AG04450 (cell line): ENCODE measurements around the gene TRIM26. TPM values are rescaled to one million over a fixed set of nuclear protein-coding genes. Genes with fewer than 3 reads are reported as not detected.
"Not testable (repeated sequence)": the region's sequence is repeated elsewhere in the genome, so short reads cannot be mapped to it uniquely, and the experiment has no call there.

Experiments
- CTCF ChIA-PET: fragments of 300-600, 350-600 bp; formaldehyde crosslinking; extraction: SDS; loops from one replicate; lab custom pipeline; 2022; ENCODE audit warnings: antibody characterized with exemption, inconsistent platforms; lab: Charles Lee
- POLR2A ChIA-PET: fragments of 350-600 bp; formaldehyde crosslinking; extraction: SDS; loops from one replicate; lab custom pipeline; 2021; ENCODE audit warnings: antibody characterized with exemption, inconsistent platforms; lab: Yijun Ruan, JAX
- DNase-seq: peaks from one replicate; pipeline ENCODE4 v3.0.0-alpha.2; 2011; ENCODE audit warnings: low read depth, low spot score
- H3K27ac ChIP-seq: one replicate; pipeline ENCODE4 v1.5.1; 2012; ENCODE audit warnings: low read depth, low read length, control low read depth
- H3K27me3 ChIP-seq: one replicate; pipeline ENCODE4 v1.6.0; 2012; ENCODE audit warnings: low read length; ENCODE audit not compliant: control insufficient read depth, insufficient read depth
- H3K4me3 ChIP-seq: 2 replicates; pipeline ENCODE4 v1.5.1; 2011; ENCODE audit warnings: mild to moderate bottlenecking, low read depth, low read length, control low read depth
- H3K9me3 ChIP-seq: 2 replicates; pipeline ENCODE4 v1.5.1; 2012; ENCODE audit warnings: low read length; ENCODE audit not compliant: control insufficient read depth, insufficient read depth
- CTCF ChIP-seq: IDR thresholded peaks from 2 replicates; pipeline ENCODE4 v1.5.1; 2011; ENCODE audit warnings: low read depth, low read length, control low read depth, inconsistent platforms
- polyA plus RNA-seq: library from polyadenylated mRNA; depleted of rRNA; stranded (reverse); fragments of >200 nt; gene quantifications from 2 replicates; pipeline ENCODE4 v1.2.3, GENCODE V29; 2011

TRIM26 gene
- polyA plus RNA-seq, 1 experiment: 22.7 TPM

- ChIA-PET POLR2A (no interaction called here), CTCF (interaction anchor here (3.0 kb wide), 1 partner anchor 15 kb away, joined by 12 read pairs; no protein-coding TSS in a partner anchor)
- no peak for TF ChIP-seq CTCF
- H3K27ac ChIP-seq: no peak overlapping the region
- peaks cover 19% of the 10 kb centered on the region for H3K27me3 ChIP-seq
- no peaks in the 10 kb centered on the region for H3K9me3 ChIP-seq
- no peak overlapping the region for H3K4me3 ChIP-seq
- DNase-seq: no peak
Observed at GRCh38 chr6:30147096-30147495, 66.1 kb downstream of the TRIM26 start.

- H3K27me3 ChIP-seq: peaks cover 25% of the 10 kb centered on the region
- no peak overlapping the region for H3K4me3 ChIP-seq
- TF ChIP-seq CTCF: no peak
- CTCF ChIA-PET: no interaction called here
- no peak for DNase-seq
- H3K27ac ChIP-seq: no peak overlapping the region
- POLR2A ChIA-PET: no interaction called here
- H3K9me3 ChIP-seq: no peaks in the 10 kb centered on the region
Observed at GRCh38 chr6:30145818-30146217, 67.4 kb downstream of the TRIM26 start.

GRCh38 chr6:30144811-30145210 lies 68.4 kb downstream of the TRIM26 start:
- no peak for TF ChIP-seq CTCF
- POLR2A ChIA-PET: no interaction called here

GRCh38 chr6:30143780-30144179 lies 69.4 kb downstream of the TRIM26 start:
- Histone ChIP-seq H3K27me3 (peaks cover 20% of the 10 kb centered on the region), H3K4me3 (no peak overlapping the region), H3K27ac (no peak overlapping the region), H3K9me3 (no peaks in the 10 kb centered on the region)
- POLR2A ChIA-PET: no interaction called here
- TF ChIP-seq CTCF: no peak
- DNase-seq: no peak
- CTCF ChIA-PET: interaction anchor here (1.5 to 4.6 kb wide), 2 partner anchors 13 to 75 kb away, joined by 3 to 40 read pairs; no protein-coding TSS in a partner anchor

More at GRCh38 chr6:30144811-30145210, 68.4 kb downstream of the TRIM26 start:
- H3K27ac ChIP-seq: no peak overlapping the region
- CTCF ChIA-PET: interaction anchor here (4.6 kb wide), 1 partner anchor 14 kb away, joined by 40 read pairs; no protein-coding TSS in a partner anchor
- no peak for DNase-seq
- no peaks in the 10 kb centered on the region for H3K9me3 ChIP-seq
- no peak overlapping the region for H3K4me3 ChIP-seq
- peaks cover 20% of the 10 kb centered on the region for H3K27me3 ChIP-seq

- no peak overlapping the region for H3K27ac ChIP-seq
- no peak for TF ChIP-seq CTCF
- ChIA-PET POLR2A (no interaction called here), CTCF (interaction anchor here (1.5 to 4.6 kb wide), 2 partner anchors 11 to 77 kb away, joined by 3 to 40 read pairs; no protein-coding TSS in a partner anchor)
- no peaks in the 10 kb centered on the region for H3K9me3 ChIP-seq
- no peak for DNase-seq
- H3K27me3 ChIP-seq: peaks cover 20% of the 10 kb centered on the region
- H3K4me3 ChIP-seq: no peak overlapping the region
Observed at GRCh38 chr6:30142665-30143064, 70.5 kb downstream of the TRIM26 start.

- H3K4me3 ChIP-seq, H3K27ac ChIP-seq, POLR2A ChIA-PET, DNase-seq, H3K9me3 ChIP-seq: not testable (repeated sequence)
- peaks cover 21% of the 10 kb centered on the region for H3K27me3 ChIP-seq
- CTCF ChIA-PET: interaction anchor here (4.6 kb wide), 1 partner anchor 9 kb away, joined by 40 read pairs; no protein-coding TSS in a partner anchor
Observed at GRCh38 chr6:30140240-30140639, 73.0 kb downstream of the TRIM26 start.
